ENCODE measurements around the gene COL16A1.

COL16A1 gene

GRCh38 chr1:31626223-31627207 is 77.3 kb downstream of the COL16A1 start:
- H3K4me1 ChIP-seq (ENCODE audit: insufficient read depth, low read length) = peaks cover 7% of the 10 kb centered on the region
- no peaks in the 10 kb centered on the region for H3K27me3 ChIP-seq (ENCODE audit: insufficient read depth, low read length)
- no peak overlapping the region for H3K4me3 ChIP-seq (ENCODE audit: low read length)
- peak overlapping the region; percentile 24; the same call in 1 of the 2 replicates for H3K9ac ChIP-seq (ENCODE audit: low read depth, low read length)
- H3K36me3 ChIP-seq (ENCODE audit: insufficient read depth, low read length) = peaks cover 33% of the 10 kb centered on the region
- 58% methylated on average over 23 of the region's 23 CpGs for WGBS
- H3K27ac ChIP-seq (ENCODE audit: low read depth, low read length) = 0 out of 2 replicates have a peak overlapping the region, but pooled peaks have one; percentile 41
- H3K9me3 ChIP-seq (ENCODE audit: insufficient read depth, low read depth, low read length) = no peaks in the 10 kb centered on the region

DNA sequence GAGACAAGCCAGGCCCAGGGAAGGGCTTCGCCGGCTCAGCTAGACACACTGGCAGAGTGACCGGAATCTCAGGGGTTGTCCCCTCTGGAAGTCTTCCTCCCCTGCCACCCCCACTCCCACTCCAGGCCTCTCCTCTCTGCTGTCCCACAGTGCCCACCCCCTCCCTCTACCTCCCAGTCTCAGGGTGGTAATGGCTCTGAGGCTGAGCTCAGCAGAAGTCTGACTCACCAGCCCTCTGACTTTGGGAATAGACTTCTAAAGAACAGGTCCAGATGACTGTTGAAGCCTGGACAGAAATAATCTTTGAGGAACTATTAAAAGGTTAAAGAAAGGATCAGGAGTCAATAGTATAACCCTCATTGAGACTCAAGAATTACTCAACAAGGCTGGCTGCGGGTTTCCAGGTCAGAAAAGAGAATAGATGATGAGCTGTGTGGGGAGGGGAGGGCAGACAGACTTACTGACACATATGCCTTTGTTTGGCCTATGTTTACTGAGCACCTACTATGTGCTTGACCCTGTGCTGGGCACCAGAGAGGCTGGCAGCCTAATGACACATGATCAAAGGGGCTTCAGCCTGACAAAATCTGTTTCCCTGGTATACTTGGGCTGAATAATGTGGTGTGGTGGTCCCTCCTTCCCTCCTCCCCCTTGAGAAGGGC is 78.1 kb downstream of the COL16A1 start:
- 85% methylated on average over 4 of the region's 4 CpGs for WGBS
- no peak overlapping the region for H3K27ac ChIP-seq (ENCODE audit: low read depth, low read length)

DNA sequence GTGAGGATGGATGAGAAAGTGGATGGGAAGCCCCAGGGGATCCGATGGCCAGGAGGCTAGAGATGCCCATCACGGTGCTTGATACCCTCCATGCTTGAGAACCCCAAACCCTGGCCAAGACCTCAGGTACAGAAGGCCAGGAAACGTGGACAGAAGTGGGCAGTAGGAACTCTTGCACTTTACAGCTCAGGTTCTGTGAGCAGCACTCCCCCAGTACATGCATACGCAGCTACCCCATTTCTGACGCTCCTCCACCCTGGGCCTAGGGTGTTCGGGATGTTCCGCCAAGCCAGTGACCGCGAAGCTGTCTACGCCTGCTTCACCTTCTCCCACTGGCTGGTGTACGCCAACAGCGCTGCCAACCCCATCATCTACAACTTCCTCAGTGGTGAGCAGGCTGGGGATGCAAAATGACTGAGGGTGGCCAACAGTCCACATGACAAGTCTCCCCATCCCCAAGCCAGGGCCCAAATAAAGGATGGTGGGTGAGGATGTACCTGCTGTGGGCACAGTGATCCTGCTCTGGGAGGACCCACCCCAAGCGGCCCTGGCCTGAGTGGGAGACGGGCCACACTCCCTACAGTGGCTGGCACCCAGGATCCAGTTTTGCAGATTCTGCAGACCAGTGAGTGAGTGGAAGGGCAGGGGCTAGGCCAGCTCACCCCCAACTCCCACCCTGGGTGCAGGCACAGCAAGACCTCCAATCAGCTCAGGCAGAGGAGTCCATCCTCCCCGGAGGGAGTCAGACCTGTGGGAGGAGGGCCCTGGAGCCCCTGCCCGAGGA is 78.9 kb downstream of the COL16A1 start:
- H3K9ac ChIP-seq (ENCODE audit: low read depth, low read length) = no peak overlapping the region
- WGBS = 94% methylated on average over 16 of the region's 16 CpGs
- H3K27ac ChIP-seq (ENCODE audit: low read depth, low read length) = no peak overlapping the region
- no peaks in the 10 kb centered on the region for H3K9me3 ChIP-seq (ENCODE audit: insufficient read depth, low read depth, low read length)
- H3K4me3 ChIP-seq (ENCODE audit: low read length) = no peak overlapping the region
- H3K36me3 ChIP-seq (ENCODE audit: insufficient read depth, low read length) = peaks cover 20% of the 10 kb centered on the region
- H3K4me1 ChIP-seq (ENCODE audit: insufficient read depth, low read length) = peaks cover 7% of the 10 kb centered on the region
- H3K27me3 ChIP-seq (ENCODE audit: insufficient read depth, low read length) = no peaks in the 10 kb centered on the region

More for the DNA sequence above, 78.1 kb downstream of the COL16A1 start:
- Histone ChIP-seq H3K4me3 (ENCODE audit: low read length) (no peak overlapping the region), H3K36me3 (ENCODE audit: insufficient read depth, low read length) (peaks cover 28% of the 10 kb centered on the region), H3K4me1 (ENCODE audit: insufficient read depth, low read length) (peaks cover 7% of the 10 kb centered on the region), H3K9me3 (ENCODE audit: insufficient read depth, low read depth, low read length) (no peaks in the 10 kb centered on the region), H3K27me3 (ENCODE audit: insufficient read depth, low read length) (no peaks in the 10 kb centered on the region), H3K9ac (ENCODE audit: low read depth, low read length) (no peak overlapping the region)

DNA sequence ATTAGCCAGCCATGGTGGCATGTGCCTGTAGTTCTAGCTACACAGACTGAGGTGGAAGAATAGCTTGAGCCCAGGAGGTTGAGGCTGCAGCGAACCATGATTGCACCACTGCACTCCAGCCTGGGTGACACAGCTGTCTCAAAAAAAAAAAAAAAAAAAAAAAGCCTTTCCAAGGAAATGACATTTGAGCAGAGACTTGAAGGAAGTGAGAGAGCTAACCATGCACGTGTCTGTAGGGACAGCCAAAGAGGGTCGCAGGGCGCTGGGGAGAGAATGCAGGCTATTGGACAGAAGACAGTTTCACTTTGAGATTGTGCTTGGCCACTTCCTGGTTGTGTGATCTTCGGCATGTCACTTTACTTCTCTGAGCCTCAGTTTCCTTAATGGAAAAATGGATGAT is 79.5 kb downstream of the COL16A1 start:
- WGBS = 89% methylated on average over 5 of the region's 5 CpGs
- H3K4me3 ChIP-seq (ENCODE audit: low read length) = no peak overlapping the region

DNA sequence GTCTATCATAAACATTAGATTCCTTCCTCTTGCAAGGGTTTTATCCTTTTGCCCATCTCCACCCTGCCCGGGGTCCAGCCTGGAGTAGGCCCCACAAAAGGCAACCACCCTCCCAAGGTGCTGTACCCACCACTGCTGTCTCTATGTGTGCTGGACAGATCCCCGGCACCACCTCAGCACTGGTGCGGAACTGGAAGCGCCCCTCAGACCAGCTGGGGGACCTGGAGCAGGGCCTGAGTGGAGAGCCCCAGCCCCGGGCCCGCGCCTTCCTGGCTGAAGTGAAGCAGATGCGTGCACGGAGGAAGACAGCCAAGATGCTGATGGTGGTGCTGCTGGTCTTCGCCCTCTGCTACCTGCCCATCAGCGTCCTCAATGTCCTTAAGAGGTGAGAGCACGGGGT is 80.5 kb downstream of the COL16A1 start:
- WGBS = 95% methylated on average over 11 of the region's 12 CpGs
- H3K9ac ChIP-seq (ENCODE audit: low read depth, low read length) = no peak overlapping the region
- peaks cover 9% of the 10 kb centered on the region; the same call in 1 of the 2 replicates for H3K27me3 ChIP-seq (ENCODE audit: insufficient read depth, low read length)
- H3K36me3 ChIP-seq (ENCODE audit: insufficient read depth, low read length) = peaks cover 5% of the 10 kb centered on the region; the same call in 1 of the 2 replicates
- no peak overlapping the region for H3K4me3 ChIP-seq (ENCODE audit: low read length)
- H3K9me3 ChIP-seq (ENCODE audit: insufficient read depth, low read depth, low read length) = no peaks in the 10 kb centered on the region
- H3K4me1 ChIP-seq (ENCODE audit: insufficient read depth, low read length) = peaks cover 7% of the 10 kb centered on the region
- H3K27ac ChIP-seq (ENCODE audit: low read depth, low read length) = no peak overlapping the region

More for the DNA sequence above, 79.5 kb downstream of the COL16A1 start:
- peaks cover 7% of the 10 kb centered on the region for H3K4me1 ChIP-seq (ENCODE audit: insufficient read depth, low read length)
- H3K36me3 ChIP-seq (ENCODE audit: insufficient read depth, low read length) = peaks cover 14% of the 10 kb centered on the region
- no peak overlapping the region for H3K27ac ChIP-seq (ENCODE audit: low read depth, low read length)
- no peak overlapping the region for H3K9ac ChIP-seq (ENCODE audit: low read depth, low read length)
- H3K27me3 ChIP-seq (ENCODE audit: insufficient read depth, low read length) = 0 out of 2 replicates have a peak, but pooled peaks cover 2% of the 10 kb centered on the region
- no peaks in the 10 kb centered on the region for H3K9me3 ChIP-seq (ENCODE audit: insufficient read depth, low read depth, low read length)

DNA sequence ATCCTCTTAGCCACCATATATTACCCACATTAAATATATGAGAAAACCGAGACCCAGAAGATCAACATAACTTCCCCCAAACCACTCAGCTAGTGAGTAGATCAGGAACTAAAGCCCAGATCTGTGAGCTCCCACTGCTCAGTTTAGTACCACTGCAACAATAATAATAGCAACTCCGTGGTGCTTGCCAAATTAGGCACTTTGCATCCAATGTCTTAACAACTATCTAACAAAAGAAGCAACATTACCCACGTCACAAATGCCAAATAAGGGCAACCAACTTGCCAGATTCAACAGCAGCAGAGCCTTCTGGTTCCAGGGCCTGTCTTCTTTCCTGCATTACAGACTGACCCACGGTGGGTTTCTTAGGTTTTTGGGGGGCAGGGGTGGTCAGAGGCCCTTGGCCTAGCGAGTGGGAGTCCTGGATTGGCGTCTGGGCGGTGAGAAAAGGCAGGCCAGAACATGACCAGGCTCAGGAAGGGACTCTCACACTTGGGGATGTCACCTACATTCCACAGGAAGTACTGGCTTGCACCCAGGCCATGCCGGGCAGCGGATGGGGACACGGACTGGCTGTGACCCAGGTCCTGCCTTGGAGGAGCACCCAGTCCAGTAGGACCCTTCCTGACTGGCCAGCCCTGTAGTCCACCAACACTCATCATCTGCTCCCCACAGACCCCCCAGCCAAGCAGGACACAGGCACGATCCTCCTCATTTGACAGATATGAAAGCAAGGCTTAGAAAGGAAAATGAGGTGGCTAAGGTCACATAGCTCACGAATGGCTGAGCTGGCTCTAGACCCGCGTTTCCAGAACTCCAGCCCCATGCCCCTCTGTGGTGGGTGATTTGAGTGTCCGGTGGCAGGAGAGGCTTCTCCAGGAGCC is 81.7 kb downstream of the COL16A1 start:
- H3K9ac ChIP-seq (ENCODE audit: low read depth, low read length) = no peak overlapping the region
- 89% methylated on average over 15 of the region's 15 CpGs for WGBS

GRCh38 chr1:31621498-31621820 is 82.4 kb downstream of the COL16A1 start:
- peaks cover 25% of the 10 kb centered on the region for H3K27me3 ChIP-seq (ENCODE audit: insufficient read depth, low read length)
- WGBS = 95% methylated on average over 5 of the region's 5 CpGs
- no peak overlapping the region for H3K4me3 ChIP-seq (ENCODE audit: low read length)
- H3K36me3 ChIP-seq (ENCODE audit: insufficient read depth, low read length) = no peaks in the 10 kb centered on the region
- H3K4me1 ChIP-seq (ENCODE audit: insufficient read depth, low read length) = no peaks in the 10 kb centered on the region
- no peak overlapping the region for H3K27ac ChIP-seq (ENCODE audit: low read depth, low read length)
- no peak overlapping the region for H3K9ac ChIP-seq (ENCODE audit: low read depth, low read length)
- no peaks in the 10 kb centered on the region for H3K9me3 ChIP-seq (ENCODE audit: insufficient read depth, low read depth, low read length)

More for the DNA sequence above, 81.7 kb downstream of the COL16A1 start:
- peaks cover 18% of the 10 kb centered on the region for H3K27me3 ChIP-seq (ENCODE audit: insufficient read depth, low read length)
- H3K4me3 ChIP-seq (ENCODE audit: low read length) = no peak overlapping the region
- no peak overlapping the region for H3K27ac ChIP-seq (ENCODE audit: low read depth, low read length)
- no peaks in the 10 kb centered on the region for H3K9me3 ChIP-seq (ENCODE audit: insufficient read depth, low read depth, low read length)
- H3K4me1 ChIP-seq (ENCODE audit: insufficient read depth, low read length) = peaks cover 6% of the 10 kb centered on the region
- H3K36me3 ChIP-seq (ENCODE audit: insufficient read depth, low read length) = no peaks in the 10 kb centered on the region

DNA sequence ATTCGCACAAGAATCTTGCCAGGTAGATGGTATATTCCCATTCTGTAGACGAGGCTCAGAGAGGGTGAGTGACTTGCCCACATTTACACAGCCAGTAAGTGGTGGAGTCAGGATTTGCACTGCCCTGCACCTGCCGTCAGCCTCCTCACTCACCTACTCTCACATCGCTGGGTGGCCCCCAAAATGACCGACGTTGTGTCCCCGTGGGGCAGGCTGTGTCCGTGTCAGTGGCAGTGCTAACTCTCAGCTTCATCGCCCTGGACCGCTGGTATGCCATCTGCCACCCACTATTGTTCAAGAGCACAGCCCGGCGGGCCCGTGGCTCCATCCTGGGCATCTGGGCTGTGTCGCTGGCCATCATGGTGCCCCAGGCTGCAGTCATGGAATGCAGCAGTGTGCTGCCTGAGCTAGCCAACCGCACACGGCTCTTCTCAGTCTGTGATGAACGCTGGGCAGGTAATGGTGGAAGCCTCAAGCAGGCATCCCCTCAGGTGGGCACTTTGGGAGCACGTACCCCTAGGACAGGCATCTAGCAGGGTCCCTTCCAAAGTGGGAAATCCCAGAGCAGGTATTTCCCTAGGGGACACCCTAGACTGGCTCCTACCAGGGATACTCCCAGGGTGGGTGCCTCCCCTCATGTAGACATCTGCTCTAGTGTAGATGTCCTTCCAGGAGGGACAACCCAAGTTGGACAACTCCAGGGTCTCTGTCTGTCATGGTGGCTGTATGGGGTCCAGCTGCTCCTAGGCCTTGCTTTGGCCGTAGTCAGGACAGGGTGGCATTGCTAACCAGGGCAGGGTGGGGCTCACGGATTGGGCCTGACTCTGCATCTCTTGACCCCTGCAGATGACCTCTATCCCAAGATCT is 83.0 kb downstream of the COL16A1 start:
- Histone ChIP-seq H3K4me3 (ENCODE audit: low read length) (no peak overlapping the region), H3K9ac (ENCODE audit: low read depth, low read length) (no peak overlapping the region)
- WGBS = 91% methylated on average over 20 of the region's 20 CpGs

GRCh38 chr1:31618916-31619846 is 84.6 kb downstream of the COL16A1 start:
- Histone ChIP-seq H3K4me3 (ENCODE audit: low read length) (no peak overlapping the region), H3K36me3 (ENCODE audit: insufficient read depth, low read length) (no peaks in the 10 kb centered on the region), H3K27me3 (ENCODE audit: insufficient read depth, low read length) (peaks cover 39% of the 10 kb centered on the region), H3K9ac (ENCODE audit: low read depth, low read length) (no peak overlapping the region), H3K9me3 (ENCODE audit: insufficient read depth, low read depth, low read length) (no peaks in the 10 kb centered on the region), H3K4me1 (ENCODE audit: insufficient read depth, low read length) (peaks cover 7% of the 10 kb centered on the region; the same call in 1 of the 2 replicates), H3K27ac (ENCODE audit: low read depth, low read length) (no peak overlapping the region)
- 81% methylated on average over 23 of the region's 23 CpGs for WGBS

More for the DNA sequence above, 83.0 kb downstream of the COL16A1 start:
- Histone ChIP-seq H3K36me3 (ENCODE audit: insufficient read depth, low read length) (no peaks in the 10 kb centered on the region), H3K27me3 (ENCODE audit: insufficient read depth, low read length) (peaks cover 31% of the 10 kb centered on the region), H3K27ac (ENCODE audit: low read depth, low read length) (no peak overlapping the region), H3K4me1 (ENCODE audit: insufficient read depth, low read length) (no peaks in the 10 kb centered on the region), H3K9me3 (ENCODE audit: insufficient read depth, low read depth, low read length) (no peaks in the 10 kb centered on the region)
